Brain pericyte (primary cell): Measurements from ENCODE around the gene SSX2B.
"Not testable (repeated sequence)": the region's sequence is repeated elsewhere in the genome, so short reads cannot be mapped to it uniquely, and the experiment has no call there.

Source experiments
- DNase-seq: peaks from one replicate; pipeline ENCODE4 v3.0.0-alpha.2; 2012; ENCODE audit warnings: low read depth, low spot score

SSX2B gene

GRCh38 chrX:52750952-52751351 is at the start of gene SSX2B:
Gene SSX2B, plus strand, starts transcription at chrX:52751252. Its CDS starts 1,429 bp downstream, at chrX:52752681.
- not testable (repeated sequence) for DNase-seq

- not testable (repeated sequence) for DNase-seq
Observed at GRCh38 chrX:52707078-52707477, 44.0 kb upstream of the SSX2B start, which contains the start of gene SSX2. Gene SSX2, minus strand, starts transcription at chrX:52707178. Its CDS starts 1,429 bp downstream, at chrX:52705749.

- DNase-seq, result not testable (repeated sequence)
Observed at GRCh38 chrX:52765983-52766382, 14.9 kb downstream of the SSX2B start.

GRCh38 chrX:52773504-52773903 is 22.5 kb downstream of the SSX2B start:
- not testable (repeated sequence) for DNase-seq

GRCh38 chrX:52797327-52797726 is 46.3 kb downstream of the SSX2B start, which contains the start of gene SPANXN5:
Gene SPANXN5, minus strand, starts transcription at chrX:52797427. Its CDS starts 79 bp downstream, at chrX:52797348.
- DNase-seq, result not testable (repeated sequence)

GRCh38 chrX:52804876-52805275 is 53.8 kb downstream of the SSX2B start:
- DNase-seq, result not testable (repeated sequence)
